ENCODE results near the gene C3orf20. TPM values are rescaled to one million over a fixed set of nuclear protein-coding genes. Genes with fewer than 3 reads are reported as not detected.

Gene C3orf20
- total and polyA plus RNA-seq, 4 experiments from 2014 or later = 0.38 to 0.44 TPM; not detected in 2

- Mint-ChIP-seq H3K4me1 (peaks cover 1 to 6% (median 4%) of the 10 kb centered on the region in 4 donors), H3K27me3 (peaks cover 32 to 58% of the 10 kb centered on the region in 2 donors), H3K9me3 (peaks cover 0 to 2% (median 0%) of the 10 kb centered on the region in 8 donors), H3K4me3 (no peak overlapping the region), H3K36me3 (no peaks in the 10 kb centered on the region), H3K27ac (no peak overlapping the region)
- Histone ChIP-seq H3K36me3 (ENCODE audit: insufficient read depth, low read length) (no peaks in the 10 kb centered on the region), H3K27me3 (ENCODE audit: insufficient read depth, low read length) (peaks cover 24% of the 10 kb centered on the region), H3K4me1 (ENCODE audit: insufficient read depth, low read length) (no peaks in the 10 kb centered on the region), H3K27ac (ENCODE audit: low read depth, low read length) (no peak overlapping the region), H3K9me3 (ENCODE audit: control insufficient read depth in 1 of 2, low read length in 2 of 2) (no peaks in the 10 kb centered on the region), H3K4me3 (ENCODE audit: low read length in 2 of 2) (no peak overlapping the region)
- POLR2A ChIA-PET (ENCODE audit: partially characterized antibody) = no interaction called here
- CTCF ChIA-PET (ENCODE audit: partially characterized antibody) = no interaction called here
- no peak for DNase-seq
- intact Hi-C loops (cut with micrococcal nuclease) = no loop called here
Observed at GRCh38 chr3:14814411-14814871, 139.5 kb downstream of the C3orf20 start.

GRCh38 chr3:14816359-14816758 is 141.4 kb downstream of the C3orf20 start:
- Histone ChIP-seq H3K4me1 (ENCODE audit: insufficient read depth, low read length) (no peaks in the 10 kb centered on the region), H3K4me3 (ENCODE audit: low read length in 2 of 2) (no peak overlapping the region), H3K27ac (ENCODE audit: low read depth, low read length) (no peak overlapping the region), H3K9me3 (ENCODE audit: control insufficient read depth in 1 of 2, low read length in 2 of 2) (no peaks in the 10 kb centered on the region), H3K27me3 (ENCODE audit: insufficient read depth, low read length) (peaks cover 20% of the 10 kb centered on the region), H3K36me3 (ENCODE audit: insufficient read depth, low read length) (no peaks in the 10 kb centered on the region)
- CTCF ChIA-PET (ENCODE audit: partially characterized antibody) = interaction anchor here (1.3 kb wide), 1 partner anchor 10 kb away, joined by 3 read pairs; no protein-coding TSS in a partner anchor
- peaks cover 0 to 2% (median 0%) of the 10 kb centered on the region in 8 donors for H3K9me3 Mint-ChIP-seq
- peaks cover 22 to 59% of the 10 kb centered on the region in 2 donors for H3K27me3 Mint-ChIP-seq
- intact Hi-C loops (cut with micrococcal nuclease) = no loop called here
- DNase-seq = no peak
- no peak overlapping the region for H3K4me3 Mint-ChIP-seq
- H3K36me3 Mint-ChIP-seq = no peaks in the 10 kb centered on the region
- H3K4me1 Mint-ChIP-seq = peaks cover 0 to 2% (median under 1%) of the 10 kb centered on the region in 4 donors
- H3K27ac Mint-ChIP-seq = no peak overlapping the region
- POLR2A ChIA-PET (ENCODE audit: partially characterized antibody) = no interaction called here

- no peaks in the 10 kb centered on the region for H3K36me3 Mint-ChIP-seq
- no peak within 1 kb of the TSS for H3K4me3 Mint-ChIP-seq
- H3K27ac ChIP-seq (ENCODE audit: low read depth, low read length) = no peak within 1 kb of the TSS
- no peaks in the 10 kb centered on the region for H3K27me3 ChIP-seq (ENCODE audit: insufficient read depth, low read length)
- no peaks in the 10 kb centered on the region for H3K4me1 ChIP-seq (ENCODE audit: insufficient read depth, low read length)
- ChIA-PET CTCF (ENCODE audit: partially characterized antibody) (no interaction called here), POLR2A (ENCODE audit: partially characterized antibody) (no interaction called here)
- no peak for DNase-seq
- H3K36me3 ChIP-seq (ENCODE audit: insufficient read depth, low read length) = no peaks in the 10 kb centered on the region
- peaks cover 8 to 45% of the 10 kb centered on the region in 2 donors for H3K27me3 Mint-ChIP-seq
- H3K4me3 ChIP-seq (ENCODE audit: low read length in 2 of 2) = no peak within 1 kb of the TSS
- intact Hi-C loops (cut with micrococcal nuclease) = no loop called here
- no peak within 1 kb of the TSS for H3K27ac Mint-ChIP-seq
- no peaks in the 10 kb centered on the region for H3K4me1 Mint-ChIP-seq
- no peaks in the 10 kb centered on the region for H3K9me3 ChIP-seq (ENCODE audit: control insufficient read depth in 1 of 2, low read length in 2 of 2)
- H3K9me3 Mint-ChIP-seq = peaks cover 0 to 2% (median 0%) of the 10 kb centered on the region in 8 donors
Observed at GRCh38 chr3:14818804-14819500, 144.0 kb downstream of the C3orf20 start, which contains the start of gene FGD5. Gene FGD5, plus strand, starts transcription at chr3:14818962. Its CDS starts 110 bp downstream, at chr3:14819072.

- H3K9me3 Mint-ChIP-seq = peaks cover 0 to 2% (median 0%) of the 10 kb centered on the region in 8 donors
- no peaks in the 10 kb centered on the region for H3K4me1 ChIP-seq (ENCODE audit: insufficient read depth, low read length)
- no peaks in the 10 kb centered on the region for H3K4me1 Mint-ChIP-seq
- H3K36me3 ChIP-seq (ENCODE audit: insufficient read depth, low read length) = no peaks in the 10 kb centered on the region
- H3K27ac ChIP-seq (ENCODE audit: low read depth, low read length) = no peak overlapping the region
- H3K9me3 ChIP-seq (ENCODE audit: control insufficient read depth in 1 of 2, low read length in 2 of 2) = no peaks in the 10 kb centered on the region
- no peak overlapping the region for H3K4me3 ChIP-seq (ENCODE audit: low read length in 2 of 2)
- H3K4me3 Mint-ChIP-seq = no peak overlapping the region
- H3K27me3 ChIP-seq (ENCODE audit: insufficient read depth, low read length) = no peaks in the 10 kb centered on the region
- intact Hi-C loops (cut with micrococcal nuclease) = no loop called here
- peaks cover 7 to 42% of the 10 kb centered on the region in 2 donors for H3K27me3 Mint-ChIP-seq
- ChIA-PET POLR2A (ENCODE audit: partially characterized antibody) (no interaction called here), CTCF (ENCODE audit: partially characterized antibody) (no interaction called here)
- H3K27ac Mint-ChIP-seq = no peak overlapping the region
- DNase-seq = no peak
- H3K36me3 Mint-ChIP-seq = no peaks in the 10 kb centered on the region
Observed at GRCh38 chr3:14819671-14820070, 144.7 kb downstream of the C3orf20 start.

GRCh38 chr3:14820156-14820555 is 145.2 kb downstream of the C3orf20 start:
- Mint-ChIP-seq H3K27me3 (peaks cover 2 to 37% of the 10 kb centered on the region in 2 donors), H3K36me3 (no peaks in the 10 kb centered on the region), H3K4me3 (no peak overlapping the region), H3K27ac (no peak overlapping the region), H3K4me1 (no peaks in the 10 kb centered on the region), H3K9me3 (peaks cover 0 to 2% (median 0%) of the 10 kb centered on the region in 8 donors)
- no peaks in the 10 kb centered on the region for H3K4me1 ChIP-seq (ENCODE audit: insufficient read depth, low read length)
- no peak for DNase-seq
- no peaks in the 10 kb centered on the region for H3K36me3 ChIP-seq (ENCODE audit: insufficient read depth, low read length)
- H3K27ac ChIP-seq (ENCODE audit: low read depth, low read length) = no peak overlapping the region
- H3K27me3 ChIP-seq (ENCODE audit: insufficient read depth, low read length) = no peaks in the 10 kb centered on the region
- no peaks in the 10 kb centered on the region for H3K9me3 ChIP-seq (ENCODE audit: control insufficient read depth in 1 of 2, low read length in 2 of 2)
- intact Hi-C loops (cut with micrococcal nuclease) = no loop called here
- POLR2A ChIA-PET (ENCODE audit: partially characterized antibody) = no interaction called here
- no peak overlapping the region for H3K4me3 ChIP-seq (ENCODE audit: low read length in 2 of 2)
- CTCF ChIA-PET (ENCODE audit: partially characterized antibody) = no interaction called here

- Histone ChIP-seq H3K27ac (ENCODE audit: low read depth, low read length) (no peak overlapping the region), H3K27me3 (ENCODE audit: insufficient read depth, low read length) (peaks cover 5% of the 10 kb centered on the region), H3K4me1 (ENCODE audit: insufficient read depth, low read length) (no peaks in the 10 kb centered on the region), H3K36me3 (ENCODE audit: insufficient read depth, low read length) (no peaks in the 10 kb centered on the region), H3K9me3 (ENCODE audit: control insufficient read depth in 1 of 2, low read length in 2 of 2) (no peaks in the 10 kb centered on the region), H3K4me3 (ENCODE audit: low read length in 2 of 2) (no peak overlapping the region)
- POLR2A ChIA-PET (ENCODE audit: partially characterized antibody) = no interaction called here
- intact Hi-C loops (cut with micrococcal nuclease) = no loop called here
- CTCF ChIA-PET (ENCODE audit: partially characterized antibody) = no interaction called here
- Mint-ChIP-seq H3K27me3 (peaks cover 0 to 31% of the 10 kb centered on the region in 2 donors), H3K9me3 (peaks cover 0 to 2% (median 0%) of the 10 kb centered on the region in 8 donors), H3K4me3 (no peak overlapping the region), H3K27ac (no peak overlapping the region), H3K4me1 (no peaks in the 10 kb centered on the region), H3K36me3 (no peaks in the 10 kb centered on the region)
- DNase-seq = no peak
Observed at GRCh38 chr3:14821151-14821550, 146.2 kb downstream of the C3orf20 start.

- no peaks in the 10 kb centered on the region for H3K4me1 Mint-ChIP-seq
- ChIA-PET POLR2A (ENCODE audit: partially characterized antibody) (no interaction called here), CTCF (ENCODE audit: partially characterized antibody) (interaction anchor here (1.2 kb wide), 1 partner anchor 94 kb away, joined by 3 read pairs; no protein-coding TSS in a partner anchor)
- H3K4me3 Mint-ChIP-seq = no peak overlapping the region
- no peak overlapping the region for H3K27ac ChIP-seq (ENCODE audit: low read depth, low read length)
- peaks cover 5% of the 10 kb centered on the region for H3K27me3 ChIP-seq (ENCODE audit: insufficient read depth, low read length)
- no peaks in the 10 kb centered on the region for H3K36me3 Mint-ChIP-seq
- H3K27me3 Mint-ChIP-seq = peaks cover 0 to 23% of the 10 kb centered on the region in 2 donors
- H3K9me3 Mint-ChIP-seq = no peaks in the 10 kb centered on the region
- no peaks in the 10 kb centered on the region for H3K36me3 ChIP-seq (ENCODE audit: insufficient read depth, low read length)
- intact Hi-C loops (cut with micrococcal nuclease) = no loop called here
- H3K4me3 ChIP-seq (ENCODE audit: low read length in 2 of 2) = no peak overlapping the region
- no peak overlapping the region for H3K27ac Mint-ChIP-seq
- no peak for DNase-seq
- H3K4me1 ChIP-seq (ENCODE audit: insufficient read depth, low read length) = no peaks in the 10 kb centered on the region
- no peaks in the 10 kb centered on the region for H3K9me3 ChIP-seq (ENCODE audit: control insufficient read depth in 1 of 2, low read length in 2 of 2)
Observed at GRCh38 chr3:14822134-14822533, 147.2 kb downstream of the C3orf20 start.
